Central memory CD8-positive, alpha-beta T cell (primary cell): ENCODE measurements around the gene KCTD6.
A peak's percentile ranks its signal among the peaks of the same experiment; 100 is the strongest.
"Not testable (repeated sequence)": the region's sequence is repeated elsewhere in the genome, so short reads cannot be mapped to it uniquely, and the experiment has no call there.

Experiments used
- ATAC-seq: fragments of 150-1000 bp; cut with Tn5 transposase; replicated peaks from 2 replicates; pipeline ENCODE4 v1.10.0; 2022; ENCODE audit warnings: mild to moderate bottlenecking, moderate FRiP score, moderate number of reproducible peaks; ENCODE audit not compliant: poor library complexity, severe bottlenecking; ENCODE audit errors: extremely low read depth
- DNase-seq, 2 donors: peaks; one replicate each; pipeline ENCODE4 v3.0.0; 2021; ENCODE audit warnings: low spot score in 2 of 2
- H3K27ac Mint-ChIP-seq: one replicate; pipeline ENCODE4 v1.8.0; 2022; ENCODE audit warnings: low read depth, mild to moderate bottlenecking, moderate library complexity, mixed read lengths
- H3K27me3 Mint-ChIP-seq: one replicate; pipeline ENCODE4 v1.8.0; 2022; ENCODE audit warnings: mixed read lengths
- H3K36me3 Mint-ChIP-seq: one replicate; pipeline ENCODE4 v1.8.0; 2022; ENCODE audit warnings: mild to moderate bottlenecking, moderate library complexity, mixed read lengths; ENCODE audit not compliant: insufficient read depth
- H3K4me1 Mint-ChIP-seq: one replicate; pipeline ENCODE4 v1.8.0; 2022; ENCODE audit warnings: mixed read lengths
- H3K4me3 Mint-ChIP-seq: one replicate; pipeline ENCODE4 v1.8.0; 2022; ENCODE audit warnings: mild to moderate bottlenecking, moderate library complexity, mixed read lengths
- H3K9me3 Mint-ChIP-seq: one replicate; pipeline ENCODE4 v1.8.0; 2022; ENCODE audit warnings: mixed read lengths

The KCTD6 gene

GRCh38 chr3:58521336-58521670 lies 29.4 kb downstream of the KCTD6 start:
- Mint-ChIP-seq H3K27ac (peak overlapping the region; percentile 10), H3K4me1 (no peaks in the 10 kb centered on the region), H3K27me3 (no peaks in the 10 kb centered on the region), H3K36me3 (peaks cover 2% of the 10 kb centered on the region), H3K4me3 (no peak overlapping the region), H3K9me3 (no peaks in the 10 kb centered on the region)
- no peak for ATAC-seq
- no peak for DNase-seq

- Mint-ChIP-seq H3K27me3 (no peaks in the 10 kb centered on the region), H3K4me3 (no peak overlapping the region), H3K9me3 (no peaks in the 10 kb centered on the region), H3K36me3 (peaks cover 2% of the 10 kb centered on the region), H3K27ac (peak overlapping the region; percentile 10), H3K4me1 (no peaks in the 10 kb centered on the region)
- ATAC-seq = no peak
- DNase-seq = no peak
These were observed 30.2 kb downstream of the KCTD6 start for GRCh38 chr3:58521917-58522631.

- ATAC-seq = no peak
- Mint-ChIP-seq H3K9me3 (no peaks in the 10 kb centered on the region), H3K36me3 (peaks cover 2% of the 10 kb centered on the region), H3K27ac (no peak overlapping the region), H3K4me1 (no peaks in the 10 kb centered on the region), H3K4me3 (no peak overlapping the region), H3K27me3 (no peaks in the 10 kb centered on the region)
- DNase-seq = no peak
These were observed 31.0 kb downstream of the KCTD6 start for GRCh38 chr3:58522759-58523425.

GRCh38 chr3:58524326-58524888 lies 32.5 kb downstream of the KCTD6 start:
- DNase-seq (no peak), ATAC-seq (no peak)
- peaks cover 2% of the 10 kb centered on the region for H3K36me3 Mint-ChIP-seq
- H3K27ac Mint-ChIP-seq = no peak overlapping the region
- no peak overlapping the region for H3K4me3 Mint-ChIP-seq
- H3K9me3 Mint-ChIP-seq = no peaks in the 10 kb centered on the region
- no peaks in the 10 kb centered on the region for H3K4me1 Mint-ChIP-seq
- H3K27me3 Mint-ChIP-seq = no peaks in the 10 kb centered on the region

- Mint-ChIP-seq H3K4me3 (no peak overlapping the region), H3K4me1 (no peaks in the 10 kb centered on the region), H3K27me3 (no peaks in the 10 kb centered on the region), H3K27ac (no peak overlapping the region), H3K36me3 (peaks cover 2% of the 10 kb centered on the region), H3K9me3 (no peaks in the 10 kb centered on the region)
- ATAC-seq (no peak), DNase-seq (no peak)
These were observed 34.6 kb downstream of the KCTD6 start for GRCh38 chr3:58526515-58526957.

GRCh38 chr3:58527440-58527839 lies 35.5 kb downstream of the KCTD6 start:
- not testable (repeated sequence) for H3K27me3 Mint-ChIP-seq, H3K9me3 Mint-ChIP-seq, H3K36me3 Mint-ChIP-seq, ATAC-seq, H3K4me1 Mint-ChIP-seq, DNase-seq, H3K4me3 Mint-ChIP-seq, H3K27ac Mint-ChIP-seq

GRCh38 chr3:58528629-58529028 lies 36.7 kb downstream of the KCTD6 start:
- H3K27ac Mint-ChIP-seq = no peak overlapping the region
- H3K9me3 Mint-ChIP-seq = no peaks in the 10 kb centered on the region
- H3K36me3 Mint-ChIP-seq = peaks cover 2% of the 10 kb centered on the region
- DNase-seq = no peak
- H3K4me3 Mint-ChIP-seq = no peak overlapping the region
- no peaks in the 10 kb centered on the region for H3K27me3 Mint-ChIP-seq
- ATAC-seq = no peak
- H3K4me1 Mint-ChIP-seq = peaks cover 11% of the 10 kb centered on the region

GRCh38 chr3:58529516-58530353 lies 37.8 kb downstream of the KCTD6 start:
- Mint-ChIP-seq H3K9me3 (no peaks in the 10 kb centered on the region), H3K27ac (no peak overlapping the region), H3K4me3 (no peak overlapping the region), H3K27me3 (no peaks in the 10 kb centered on the region), H3K4me1 (peaks cover 11% of the 10 kb centered on the region), H3K36me3 (peaks cover 2% of the 10 kb centered on the region)
- no peak for DNase-seq
- ATAC-seq = no peak

GRCh38 chr3:58530354-58530865 lies 38.5 kb downstream of the KCTD6 start:
- no peaks in the 10 kb centered on the region for H3K36me3 Mint-ChIP-seq
- H3K27me3 Mint-ChIP-seq = no peaks in the 10 kb centered on the region
- ATAC-seq (no peak), DNase-seq (no peak)
- H3K9me3 Mint-ChIP-seq = no peaks in the 10 kb centered on the region
- H3K4me1 Mint-ChIP-seq = peaks cover 11% of the 10 kb centered on the region
- no peak overlapping the region for H3K27ac Mint-ChIP-seq
- no peak overlapping the region for H3K4me3 Mint-ChIP-seq

- Mint-ChIP-seq H3K9me3 (no peaks in the 10 kb centered on the region), H3K27ac (no peak overlapping the region), H3K4me1 (peaks cover 11% of the 10 kb centered on the region), H3K36me3 (no peaks in the 10 kb centered on the region), H3K4me3 (no peak overlapping the region), H3K27me3 (no peaks in the 10 kb centered on the region)
- ATAC-seq (no peak), DNase-seq (no peak)
These were observed 39.7 kb downstream of the KCTD6 start for GRCh38 chr3:58531555-58531954.

GRCh38 chr3:58531956-58532355 lies 40.1 kb downstream of the KCTD6 start:
- Mint-ChIP-seq H3K36me3 (no peaks in the 10 kb centered on the region), H3K27ac (no peak overlapping the region)
- DNase-seq = no peak

GRCh38 chr3:58532794-58533220 lies 40.9 kb downstream of the KCTD6 start:
- Mint-ChIP-seq H3K27ac (no peak overlapping the region), H3K4me3 (peak overlapping the region; percentile 42), H3K36me3 (no peaks in the 10 kb centered on the region), H3K27me3 (no peaks in the 10 kb centered on the region), H3K9me3 (no peaks in the 10 kb centered on the region), H3K4me1 (peaks cover 11% of the 10 kb centered on the region)
- peak; percentile 94 for ATAC-seq
- peak; percentile 57 to 71 for DNase-seq

More at GRCh38 chr3:58531956-58532355, 40.1 kb downstream of the KCTD6 start:
- H3K27me3 Mint-ChIP-seq = no peaks in the 10 kb centered on the region
- no peak overlapping the region for H3K4me3 Mint-ChIP-seq
- peaks cover 11% of the 10 kb centered on the region for H3K4me1 Mint-ChIP-seq
- no peaks in the 10 kb centered on the region for H3K9me3 Mint-ChIP-seq
- ATAC-seq = no peak
